Measurements from ENCODE around the gene NT5E.

The NT5E gene

DNA sequence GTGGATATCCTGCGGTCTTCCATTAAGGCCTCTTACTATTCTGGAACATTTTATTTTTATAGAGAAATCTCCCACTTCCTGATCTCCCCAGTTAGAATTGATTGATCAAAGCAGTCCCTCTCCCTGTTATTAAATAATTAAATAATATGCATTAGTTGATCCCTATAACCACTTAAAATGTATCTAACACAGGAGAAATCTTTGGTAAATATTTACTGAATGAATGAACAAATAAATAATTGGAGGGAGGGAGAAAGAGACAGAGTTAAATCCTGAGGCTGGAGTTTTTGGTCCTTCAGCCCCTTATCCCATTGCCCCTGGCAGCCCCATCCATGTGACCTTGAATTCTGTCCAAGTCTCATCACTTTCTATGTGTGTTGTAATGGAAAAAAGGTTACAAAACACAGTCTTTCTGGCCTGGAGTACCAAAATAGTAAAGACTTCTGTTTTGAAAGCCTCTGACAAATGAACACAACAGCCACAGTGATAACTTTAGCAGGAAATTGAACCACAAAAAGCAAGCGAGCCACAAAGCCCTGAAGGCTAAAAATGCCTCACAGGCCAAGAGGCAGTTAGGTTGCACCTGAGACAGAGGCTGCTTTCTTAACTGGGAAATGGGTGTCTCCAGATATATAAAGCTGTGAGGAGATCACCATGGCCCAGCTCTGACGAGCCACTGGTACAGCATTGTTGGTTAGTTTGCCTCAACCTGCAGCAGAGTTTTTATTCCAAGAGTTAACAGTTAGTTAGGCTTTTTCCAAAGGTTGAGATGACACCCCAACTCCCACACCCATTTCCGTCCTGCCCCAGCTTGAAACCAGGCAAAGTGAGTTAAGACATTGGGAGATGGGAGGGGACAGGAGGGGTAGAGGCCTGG, 11.3 kb downstream of the NT5E start:
- Histone ChIP-seq H4K20me1 (ENCODE audit: low read depth, low read length) (no peaks in the 10 kb centered on the region), H3K9ac (ENCODE audit: low read length) (no peak overlapping the region), H3K4me3 (ENCODE audit: insufficient read depth, low read length, poor library complexity, severe bottlenecking) (no peak overlapping the region), H3K27me3 (ENCODE audit: low read length) (no peaks in the 10 kb centered on the region), H3K79me2 (ENCODE audit: insufficient read depth, low read length) (no peaks in the 10 kb centered on the region), H3K36me3 (ENCODE audit: low read length) (no peaks in the 10 kb centered on the region), H3K27ac (ENCODE audit: low read depth, low read length) (no peak overlapping the region), H2AFZ (ENCODE audit: low read depth, low read length, severe bottlenecking) (no peak overlapping the region), H3K4me2 (ENCODE audit: low read depth, low read length, poor library complexity, severe bottlenecking) (no peak overlapping the region), H3K9me2 (replicated peaks; ENCODE audit: insufficient read depth, low read length) (no peaks in the 10 kb centered on the region), H3F3A (ENCODE audit: insufficient read depth) (no peaks in the 10 kb centered on the region), H3K9me3 (ENCODE audit: insufficient read depth, low read length) (no peaks in the 10 kb centered on the region)
- TF ChIP-seq, protein P1, sequence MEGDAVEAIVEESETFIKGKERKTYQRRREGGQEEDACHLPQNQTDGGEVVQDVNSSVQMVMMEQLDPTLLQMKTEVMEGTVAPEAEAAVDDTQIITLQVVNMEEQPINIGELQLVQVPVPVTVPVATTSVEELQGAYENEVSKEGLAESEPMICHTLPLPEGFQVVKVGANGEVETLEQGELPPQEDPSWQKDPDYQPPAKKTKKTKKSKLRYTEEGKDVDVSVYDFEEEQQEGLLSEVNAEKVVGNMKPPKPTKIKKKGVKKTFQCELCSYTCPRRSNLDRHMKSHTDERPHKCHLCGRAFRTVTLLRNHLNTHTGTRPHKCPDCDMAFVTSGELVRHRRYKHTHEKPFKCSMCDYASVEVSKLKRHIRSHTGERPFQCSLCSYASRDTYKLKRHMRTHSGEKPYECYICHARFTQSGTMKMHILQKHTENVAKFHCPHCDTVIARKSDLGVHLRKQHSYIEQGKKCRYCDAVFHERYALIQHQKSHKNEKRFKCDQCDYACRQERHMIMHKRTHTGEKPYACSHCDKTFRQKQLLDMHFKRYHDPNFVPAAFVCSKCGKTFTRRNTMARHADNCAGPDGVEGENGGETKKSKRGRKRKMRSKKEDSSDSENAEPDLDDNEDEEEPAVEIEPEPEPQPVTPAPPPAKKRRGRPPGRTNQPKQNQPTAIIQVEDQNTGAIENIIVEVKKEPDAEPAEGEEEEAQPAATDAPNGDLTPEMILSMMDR (IDR thresholded peaks at IDR 0.05; ENCODE audit: insufficient read depth, low read length, poor library complexity, severe bottlenecking): no peak
- TF ChIP-seq EZH2phosphoT487 (conservative IDR thresholded peaks at IDR 0.05; ENCODE audit: low read length): no peak

DNA sequence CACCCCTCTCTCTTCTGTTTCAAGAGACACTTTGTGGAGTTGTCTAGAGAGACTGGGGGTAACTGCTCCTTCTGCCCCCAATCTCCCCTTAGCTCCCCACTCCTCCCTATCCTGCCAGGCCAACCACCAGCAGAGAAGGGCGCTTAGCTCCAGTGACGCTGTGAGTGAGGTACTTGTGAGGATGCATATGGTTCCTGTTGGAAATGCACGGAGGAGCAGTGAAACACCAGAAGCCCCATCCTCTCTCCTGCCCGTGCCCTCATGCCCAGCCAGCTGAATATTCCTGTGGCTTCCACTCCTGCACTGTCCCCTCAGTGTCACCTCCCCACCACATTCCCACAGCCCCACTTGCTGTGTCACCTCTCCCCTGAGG, 11.9 kb downstream of the NT5E start:
- H2AFZ ChIP-seq (ENCODE audit: low read depth, low read length, severe bottlenecking): no peak overlapping the region
- H3K4me3 ChIP-seq (ENCODE audit: insufficient read depth, low read length, poor library complexity, severe bottlenecking): no peak overlapping the region

DNA sequence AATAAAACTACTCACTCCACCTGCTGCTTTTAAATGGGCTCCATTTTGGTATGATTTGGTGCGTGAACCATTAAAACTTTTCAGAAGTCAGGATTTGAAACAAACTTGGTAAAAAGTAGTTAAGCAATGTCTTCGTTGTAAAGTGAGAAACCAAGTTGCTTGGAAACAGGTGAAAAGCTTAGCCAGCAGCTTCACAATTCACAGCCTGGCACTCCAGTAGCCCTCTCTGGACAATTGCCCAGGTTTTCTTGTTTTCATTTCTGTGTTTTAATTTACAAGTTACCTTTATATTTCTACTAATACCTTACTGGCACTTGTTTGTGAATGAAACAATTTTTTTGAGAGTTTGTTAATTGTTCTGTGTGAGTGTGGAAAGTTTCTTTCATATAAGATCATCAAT, 12.8 kb downstream of the NT5E start:
- Histone ChIP-seq H4K20me1 (ENCODE audit: low read depth, low read length) (no peaks in the 10 kb centered on the region), H3K9me2 (replicated peaks; ENCODE audit: insufficient read depth, low read length) (no peaks in the 10 kb centered on the region), H3K4me3 (ENCODE audit: insufficient read depth, low read length, poor library complexity, severe bottlenecking) (no peak overlapping the region), H2AFZ (ENCODE audit: low read depth, low read length, severe bottlenecking) (no peak overlapping the region), H3K27ac (ENCODE audit: low read depth, low read length) (no peak overlapping the region), H3K9me3 (ENCODE audit: insufficient read depth, low read length) (no peaks in the 10 kb centered on the region), H3F3A (ENCODE audit: insufficient read depth) (no peaks in the 10 kb centered on the region), H3K79me2 (ENCODE audit: insufficient read depth, low read length) (no peaks in the 10 kb centered on the region), H3K9ac (ENCODE audit: low read length) (no peak overlapping the region), H3K4me2 (ENCODE audit: low read depth, low read length, poor library complexity, severe bottlenecking) (no peak overlapping the region), H3K36me3 (ENCODE audit: low read length) (no peaks in the 10 kb centered on the region), H3K27me3 (ENCODE audit: low read length) (no peaks in the 10 kb centered on the region)
- no peak for TF ChIP-seq EZH2phosphoT487 (conservative IDR thresholded peaks at IDR 0.05; ENCODE audit: low read length)
- TF ChIP-seq, protein P1 (IDR thresholded peaks at IDR 0.05; ENCODE audit: insufficient read depth, low read length, poor library complexity, severe bottlenecking): no peak

More for the DNA sequence above, 11.9 kb downstream of the NT5E start:
- no peak overlapping the region for H3K4me2 ChIP-seq (ENCODE audit: low read depth, low read length, poor library complexity, severe bottlenecking)
- no peaks in the 10 kb centered on the region for H3K27me3 ChIP-seq (ENCODE audit: low read length)
- no peaks in the 10 kb centered on the region for H3K79me2 ChIP-seq (ENCODE audit: insufficient read depth, low read length)
- no peaks in the 10 kb centered on the region for H3K36me3 ChIP-seq (ENCODE audit: low read length)
- no peaks in the 10 kb centered on the region for H3K9me2 ChIP-seq (replicated peaks; ENCODE audit: insufficient read depth, low read length)
- TF ChIP-seq EZH2phosphoT487 (conservative IDR thresholded peaks at IDR 0.05; ENCODE audit: low read length): no peak
- TF ChIP-seq, protein P1 (IDR thresholded peaks at IDR 0.05; ENCODE audit: insufficient read depth, low read length, poor library complexity, severe bottlenecking): no peak
- H3F3A ChIP-seq (ENCODE audit: insufficient read depth): no peaks in the 10 kb centered on the region
- no peaks in the 10 kb centered on the region for H4K20me1 ChIP-seq (ENCODE audit: low read depth, low read length)
- H3K9me3 ChIP-seq (ENCODE audit: insufficient read depth, low read length): no peaks in the 10 kb centered on the region
- no peak overlapping the region for H3K27ac ChIP-seq (ENCODE audit: low read depth, low read length)
- no peak overlapping the region for H3K9ac ChIP-seq (ENCODE audit: low read length)
